Caco-2 (cell line): ENCODE measurements around the gene PSMG2. TPM values are rescaled to one million over a fixed set of nuclear protein-coding genes. Genes with fewer than 3 reads are reported as not detected.

ENCODE experiments used
- BruUV-seq: library from RNA; stranded (reverse); fragments of 400-500 nt; replicated peaks from 2 replicates; lab custom pipeline; 2021; lab: Mats Ljungman, UMichigan
- CTCF ChIA-PET: fragments of 300-600 bp; sonication (Branson Sonifier 250); formaldehyde crosslinking; loops from one replicate; lab custom pipeline; 2022; ENCODE audit warnings: antibody characterized with exemption; lab: Charles Lee
- POLR2A ChIA-PET: fragments of 300-600 bp; sonication (Branson Sonifier 250); formaldehyde crosslinking; loops from one replicate; lab custom pipeline; 2022; ENCODE audit warnings: antibody characterized with exemption; lab: Charles Lee
- DNase-seq, 2 experiments: peaks; one replicate each; pipeline versions ENCODE4 v3.0.0 to v3.0.0-alpha.2; 2020 to 2022
- H3K27me3 ChIP-seq: replicated peaks from 2 replicates; pipeline ENCODE4 v1.6.0; 2011; ENCODE audit warnings: low read length; ENCODE audit not compliant: control insufficient read depth, insufficient read depth
- H3K36me3 ChIP-seq: 2 replicates; pipeline ENCODE4 v1.5.1; 2011; ENCODE audit warnings: low read length; ENCODE audit not compliant: control insufficient read depth, insufficient read depth
- H3K4me1 ChIP-seq: fragments of 250-450 bp; sonication (Bioruptor Pico); 2 replicates; pipeline ENCODE4 v1.5.1; 2020; ENCODE audit warnings: mild to moderate bottlenecking
- H3K4me3 ChIP-seq: 2 replicates; pipeline ENCODE4 v1.5.1; 2011; ENCODE audit warnings: low read depth, mild to moderate bottlenecking, control low read depth, low read length
- H3K9me3 ChIP-seq: fragments of 250-450 bp; sonication (Bioruptor Pico); 2 replicates; pipeline ENCODE4 v1.5.1; 2020; ENCODE audit warnings: mild to moderate bottlenecking, moderate library complexity
- H3K27ac Mint-ChIP-seq: one replicate; pipeline ENCODE4 v1.8.0; 2022; ENCODE audit warnings: mixed read lengths; ENCODE audit not compliant: unreplicated experiment
- H3K27me3 Mint-ChIP-seq: one replicate; pipeline ENCODE4 v1.8.0; 2022; ENCODE audit warnings: mixed read lengths; ENCODE audit not compliant: insufficient read depth, unreplicated experiment
- H3K36me3 Mint-ChIP-seq: one replicate; pipeline ENCODE4 v1.8.0; 2022; ENCODE audit warnings: mild to moderate bottlenecking, mixed read lengths; ENCODE audit not compliant: insufficient read depth, unreplicated experiment
- H3K4me1 Mint-ChIP-seq: one replicate; pipeline ENCODE4 v1.8.0; 2022; ENCODE audit warnings: low read depth, mixed read lengths; ENCODE audit not compliant: unreplicated experiment
- H3K4me3 Mint-ChIP-seq: one replicate; pipeline ENCODE4 v1.8.0; 2022; ENCODE audit warnings: mild to moderate bottlenecking, moderate library complexity, mixed read lengths; ENCODE audit not compliant: unreplicated experiment
- H3K9me3 Mint-ChIP-seq: one replicate; pipeline ENCODE4 v1.8.0; 2022; ENCODE audit warnings: mixed read lengths; ENCODE audit not compliant: unreplicated experiment
- intact Hi-C: fragments of 100-400 bp; cut with micrococcal nuclease; formaldehyde crosslinking; loops from one replicate; pipeline ENCODE4 v1.10.0; 2022; ENCODE audit not compliant: unreplicated experiment
- total RNA-seq: library from RNA; stranded (reverse); gene quantifications from 2 replicates; pipeline ENCODE4 v1.2.3, GENCODE V29; 2022
- TF ChIP-seq, protein P1 (sequence below), 2 experiments: fragments of 200-600 bp in 1 of 2; IDR thresholded peaks; 1 replicate in 1 of 2; 2 replicates in 1 of 2; pipeline versions ENCODE4 v1.5.1 to v1.8.0; 2011 to 2022; ENCODE audit warnings: antibody characterized with exemption in 1 of 2, control low read depth in 1 of 2, inconsistent platforms in 1 of 2, low read depth in 1 of 2, low read length in 1 of 2, mild to moderate bottlenecking in 1 of 2, moderate library complexity in 1 of 2; ENCODE audit not compliant: insufficient read depth in 1 of 2, severe bottlenecking in 1 of 2, unreplicated experiment in 1 of 2

The PSMG2 gene
- total RNA-seq, 1 experiment from 2014 or later: 108 TPM

- no peaks in the 10 kb centered on the region for H3K36me3 Mint-ChIP-seq
- no peaks in the 10 kb centered on the region for H3K27me3 Mint-ChIP-seq
- Histone ChIP-seq H3K4me3 (no peak overlapping the region), H3K9me3 (no peaks in the 10 kb centered on the region; the same call in 1 of the 2 replicates), H3K27me3 (no peaks in the 10 kb centered on the region), H3K36me3 (no peaks in the 10 kb centered on the region), H3K4me1 (peaks cover 8% of the 10 kb centered on the region; the same call in 1 of the 2 replicates)
- intact Hi-C loops: no loop called here
- TF ChIP-seq, protein P1, sequence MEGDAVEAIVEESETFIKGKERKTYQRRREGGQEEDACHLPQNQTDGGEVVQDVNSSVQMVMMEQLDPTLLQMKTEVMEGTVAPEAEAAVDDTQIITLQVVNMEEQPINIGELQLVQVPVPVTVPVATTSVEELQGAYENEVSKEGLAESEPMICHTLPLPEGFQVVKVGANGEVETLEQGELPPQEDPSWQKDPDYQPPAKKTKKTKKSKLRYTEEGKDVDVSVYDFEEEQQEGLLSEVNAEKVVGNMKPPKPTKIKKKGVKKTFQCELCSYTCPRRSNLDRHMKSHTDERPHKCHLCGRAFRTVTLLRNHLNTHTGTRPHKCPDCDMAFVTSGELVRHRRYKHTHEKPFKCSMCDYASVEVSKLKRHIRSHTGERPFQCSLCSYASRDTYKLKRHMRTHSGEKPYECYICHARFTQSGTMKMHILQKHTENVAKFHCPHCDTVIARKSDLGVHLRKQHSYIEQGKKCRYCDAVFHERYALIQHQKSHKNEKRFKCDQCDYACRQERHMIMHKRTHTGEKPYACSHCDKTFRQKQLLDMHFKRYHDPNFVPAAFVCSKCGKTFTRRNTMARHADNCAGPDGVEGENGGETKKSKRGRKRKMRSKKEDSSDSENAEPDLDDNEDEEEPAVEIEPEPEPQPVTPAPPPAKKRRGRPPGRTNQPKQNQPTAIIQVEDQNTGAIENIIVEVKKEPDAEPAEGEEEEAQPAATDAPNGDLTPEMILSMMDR (IDR thresholded peaks at IDR 0.05; ENCODE audit: insufficient read depth in 1 of 2, low read depth in 1 of 2, low read length in 1 of 2, severe bottlenecking in 1 of 2, unreplicated experiment in 1 of 2): no peak
- no peaks in the 10 kb centered on the region for H3K4me1 Mint-ChIP-seq
- H3K27ac Mint-ChIP-seq: no peak overlapping the region
- H3K9me3 Mint-ChIP-seq: no peaks in the 10 kb centered on the region
- no peak overlapping the region for H3K4me3 Mint-ChIP-seq
- ChIA-PET CTCF (no interaction called here), POLR2A (no interaction called here)
- no TSS peak for BruUV-seq
- peak in 1 of 2 experiments; percentile 34 for DNase-seq
These were observed 38.5 kb downstream of the PSMG2 start for GRCh38 chr18:12741351-12741750.

- Histone ChIP-seq H3K27me3 (no peaks in the 10 kb centered on the region), H3K4me1 (peaks cover 8% of the 10 kb centered on the region; the same call in 1 of the 2 replicates), H3K36me3 (no peaks in the 10 kb centered on the region), H3K9me3 (no peaks in the 10 kb centered on the region; the same call in 1 of the 2 replicates), H3K4me3 (no peak overlapping the region)
- H3K36me3 Mint-ChIP-seq: no peaks in the 10 kb centered on the region
- no peak for DNase-seq
- H3K27me3 Mint-ChIP-seq: no peaks in the 10 kb centered on the region
- CTCF ChIA-PET: no interaction called here
- BruUV-seq: no TSS peak
- POLR2A ChIA-PET: no interaction called here
- intact Hi-C loops: no loop called here
- H3K4me3 Mint-ChIP-seq: no peak overlapping the region
- H3K9me3 Mint-ChIP-seq: no peaks in the 10 kb centered on the region
- TF ChIP-seq, protein P1 (IDR thresholded peaks at IDR 0.05; ENCODE audit: insufficient read depth in 1 of 2, low read depth in 1 of 2, low read length in 1 of 2, severe bottlenecking in 1 of 2, unreplicated experiment in 1 of 2): no peak
- H3K4me1 Mint-ChIP-seq: no peaks in the 10 kb centered on the region
- no peak overlapping the region for H3K27ac Mint-ChIP-seq
These were observed 39.6 kb downstream of the PSMG2 start for GRCh38 chr18:12742453-12742852.

- no peaks in the 10 kb centered on the region for H3K27me3 ChIP-seq
- no peak overlapping the region for H3K27ac Mint-ChIP-seq
- intact Hi-C loops: loop anchor here (1.0 to 2.0 kb wide), 4 partner anchors 13 to 190 kb away; no protein-coding TSS in a partner anchor
- H3K27me3 Mint-ChIP-seq: no peaks in the 10 kb centered on the region
- TF ChIP-seq, protein P1 (IDR thresholded peaks at IDR 0.05; ENCODE audit: insufficient read depth in 1 of 2, low read depth in 1 of 2, low read length in 1 of 2, severe bottlenecking in 1 of 2, unreplicated experiment in 1 of 2): peak; percentile 31 to 49
- peaks cover 8% of the 10 kb centered on the region; the same call in 1 of the 2 replicates for H3K4me1 ChIP-seq
- ChIA-PET CTCF (interaction anchor here (0.5 to 1.6 kb wide), 7 partner anchors 25 to 190 kb away, joined by 3 to 16 read pairs (median 4); no protein-coding TSS in a partner anchor), POLR2A (interaction anchor here (1.0 kb wide), 1 partner anchor 140 kb away, joined by 12 read pairs; the partner anchor contains the start of gene PTPN2)
- H3K9me3 Mint-ChIP-seq: no peaks in the 10 kb centered on the region
- H3K9me3 ChIP-seq: no peaks in the 10 kb centered on the region; the same call in 1 of the 2 replicates
- BruUV-seq: no TSS peak
- H3K4me3 Mint-ChIP-seq: no peak overlapping the region
- H3K4me3 ChIP-seq: no peak overlapping the region
- no peaks in the 10 kb centered on the region for H3K4me1 Mint-ChIP-seq
- H3K36me3 Mint-ChIP-seq: peaks cover 2% of the 10 kb centered on the region
- no peaks in the 10 kb centered on the region for H3K36me3 ChIP-seq
- DNase-seq: peak in 1 of 2 experiments; percentile 38
These were observed 41.3 kb downstream of the PSMG2 start for GRCh38 chr18:12744103-12744502.
